Osteocyte (in vitro differentiated cells): ENCODE measurements around the gene OTX2. TPM values are rescaled to one million over a fixed set of nuclear protein-coding genes. Genes with fewer than 3 reads are reported as not detected.

Source experiments
- DNase-seq: peaks from one replicate; pipeline ENCODE4 v3.0.0; 2021; ENCODE audit warnings: mixed read lengths; ENCODE audit not compliant: unreplicated experiment; ENCODE audit errors: extremely low spot score
- H3K27ac Mint-ChIP-seq: one replicate; pipeline ENCODE4 v1.8.0; 2021; ENCODE audit warnings: mild to moderate bottlenecking, mixed read lengths; ENCODE audit not compliant: unreplicated experiment
- H3K27me3 Mint-ChIP-seq: one replicate; pipeline ENCODE4 v1.8.0; 2021; ENCODE audit warnings: mixed read lengths; ENCODE audit not compliant: unreplicated experiment
- H3K36me3 Mint-ChIP-seq: one replicate; pipeline ENCODE4 v1.8.0; 2021; ENCODE audit warnings: mixed read lengths; ENCODE audit not compliant: unreplicated experiment
- H3K4me1 Mint-ChIP-seq: one replicate; pipeline ENCODE4 v1.8.0; 2021; ENCODE audit warnings: mixed read lengths; ENCODE audit not compliant: unreplicated experiment
- H3K4me3 Mint-ChIP-seq: one replicate; pipeline ENCODE4 v1.8.0; 2021; ENCODE audit warnings: mild to moderate bottlenecking, moderate library complexity, mixed read lengths; ENCODE audit not compliant: unreplicated experiment
- H3K9me3 Mint-ChIP-seq: one replicate; pipeline ENCODE4 v1.8.0; 2021; ENCODE audit warnings: mixed read lengths; ENCODE audit not compliant: unreplicated experiment
- total RNA-seq: library from RNA; stranded (reverse); gene quantifications from 2 replicates; pipeline ENCODE4 v1.2.1, GENCODE V29; 2021
- TF ChIP-seq, protein P1 (sequence below): fragments of 200-600 bp; sonication (generic); IDR thresholded peaks from 2 replicates; pipeline ENCODE4 v1.5.0; 2021; ENCODE audit warnings: antibody characterized with exemption, mild to moderate bottlenecking, moderate library complexity

OTX2 gene
- total RNA-seq, 1 donor from 2014 or later: not detected

- no peak for DNase-seq
- Mint-ChIP-seq H3K4me1 (no peaks in the 10 kb centered on the region), H3K9me3 (no peaks in the 10 kb centered on the region), H3K27me3 (no peaks in the 10 kb centered on the region), H3K36me3 (no peaks in the 10 kb centered on the region), H3K27ac (no peak overlapping the region), H3K4me3 (no peak overlapping the region)
- TF ChIP-seq, protein P1, sequence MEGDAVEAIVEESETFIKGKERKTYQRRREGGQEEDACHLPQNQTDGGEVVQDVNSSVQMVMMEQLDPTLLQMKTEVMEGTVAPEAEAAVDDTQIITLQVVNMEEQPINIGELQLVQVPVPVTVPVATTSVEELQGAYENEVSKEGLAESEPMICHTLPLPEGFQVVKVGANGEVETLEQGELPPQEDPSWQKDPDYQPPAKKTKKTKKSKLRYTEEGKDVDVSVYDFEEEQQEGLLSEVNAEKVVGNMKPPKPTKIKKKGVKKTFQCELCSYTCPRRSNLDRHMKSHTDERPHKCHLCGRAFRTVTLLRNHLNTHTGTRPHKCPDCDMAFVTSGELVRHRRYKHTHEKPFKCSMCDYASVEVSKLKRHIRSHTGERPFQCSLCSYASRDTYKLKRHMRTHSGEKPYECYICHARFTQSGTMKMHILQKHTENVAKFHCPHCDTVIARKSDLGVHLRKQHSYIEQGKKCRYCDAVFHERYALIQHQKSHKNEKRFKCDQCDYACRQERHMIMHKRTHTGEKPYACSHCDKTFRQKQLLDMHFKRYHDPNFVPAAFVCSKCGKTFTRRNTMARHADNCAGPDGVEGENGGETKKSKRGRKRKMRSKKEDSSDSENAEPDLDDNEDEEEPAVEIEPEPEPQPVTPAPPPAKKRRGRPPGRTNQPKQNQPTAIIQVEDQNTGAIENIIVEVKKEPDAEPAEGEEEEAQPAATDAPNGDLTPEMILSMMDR: no peak
Observed at GRCh38 chr14:56754921-56755320, 55.4 kb downstream of the OTX2 start.

GRCh38 chr14:56753396-56753795 is 56.9 kb downstream of the OTX2 start:
- no peaks in the 10 kb centered on the region for H3K36me3 Mint-ChIP-seq
- DNase-seq: no peak
- H3K27ac Mint-ChIP-seq: no peak overlapping the region
- H3K9me3 Mint-ChIP-seq: no peaks in the 10 kb centered on the region
- no peaks in the 10 kb centered on the region for H3K27me3 Mint-ChIP-seq
- H3K4me1 Mint-ChIP-seq: no peaks in the 10 kb centered on the region
- TF ChIP-seq, protein P1: no peak
- no peak overlapping the region for H3K4me3 Mint-ChIP-seq

- Mint-ChIP-seq H3K36me3 (no peaks in the 10 kb centered on the region), H3K4me1 (no peaks in the 10 kb centered on the region), H3K9me3 (no peaks in the 10 kb centered on the region), H3K4me3 (no peak overlapping the region), H3K27ac (no peak overlapping the region), H3K27me3 (no peaks in the 10 kb centered on the region)
- TF ChIP-seq, protein P1: no peak
- no peak for DNase-seq
Observed at GRCh38 chr14:56752428-56752827, 57.9 kb downstream of the OTX2 start.

GRCh38 chr14:56751471-56751870 is 58.8 kb downstream of the OTX2 start:
- no peaks in the 10 kb centered on the region for H3K9me3 Mint-ChIP-seq
- no peaks in the 10 kb centered on the region for H3K36me3 Mint-ChIP-seq
- no peak overlapping the region for H3K27ac Mint-ChIP-seq
- no peaks in the 10 kb centered on the region for H3K27me3 Mint-ChIP-seq
- no peaks in the 10 kb centered on the region for H3K4me1 Mint-ChIP-seq
- TF ChIP-seq, protein P1: no peak
- DNase-seq: no peak
- H3K4me3 Mint-ChIP-seq: no peak overlapping the region

Other genes starting within 250 kb of the OTX2 start
- 22.5 and 32.3 TPM in 2 replicates for gene TMEM260, start 230.7 kb downstream of the OTX2 start, total RNA-seq